ENCODE measurements around the gene NKX2-3.

Gene NKX2-3

DNA sequence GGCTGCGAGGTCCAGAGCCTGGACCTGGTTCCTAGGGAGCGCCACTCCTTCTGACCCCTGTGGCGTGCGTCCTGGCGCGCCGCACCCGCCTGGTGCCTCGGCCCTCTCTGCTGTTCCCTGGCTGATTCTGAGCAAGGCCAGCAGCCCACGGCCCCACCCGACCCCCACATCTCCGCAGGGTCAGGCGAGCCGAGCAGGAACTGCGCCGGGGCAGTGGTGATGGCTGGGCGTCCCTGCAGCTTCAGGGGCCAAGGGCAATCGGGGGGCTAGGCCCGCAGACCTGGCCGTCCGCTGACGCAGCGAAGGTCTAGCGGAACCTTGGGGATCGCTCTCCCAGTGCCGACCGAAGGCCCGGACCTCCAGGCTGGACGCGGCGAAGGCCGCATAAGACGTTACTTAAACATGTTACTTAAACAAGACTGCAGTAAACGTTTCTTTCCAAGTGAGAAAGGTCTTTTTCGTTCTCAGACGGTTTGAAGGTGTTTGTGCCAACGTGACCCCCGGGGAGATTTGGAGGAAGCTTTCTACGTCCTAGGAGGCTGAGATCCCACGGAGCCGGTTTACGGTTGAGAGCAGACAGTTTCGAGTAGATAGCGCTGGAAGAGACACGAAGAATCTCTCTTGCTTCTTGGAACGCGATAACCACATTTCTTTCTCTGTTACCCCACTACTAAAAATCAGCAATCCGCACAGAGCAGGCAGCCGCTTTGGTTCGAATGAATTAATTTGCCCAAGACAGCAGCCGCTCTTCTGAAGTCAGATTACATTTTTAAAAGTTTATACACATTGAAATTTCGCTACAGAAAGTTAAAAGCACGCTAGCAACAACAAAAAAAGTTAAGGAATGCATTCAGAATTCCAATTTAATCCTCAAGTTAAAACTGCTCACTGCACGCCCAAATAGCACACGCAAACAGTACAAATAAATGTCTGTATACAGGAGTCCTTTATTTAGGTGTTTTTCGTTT, 4.9 kb upstream of the NKX2-3 start:
- DNase-seq = no peak

DNA sequence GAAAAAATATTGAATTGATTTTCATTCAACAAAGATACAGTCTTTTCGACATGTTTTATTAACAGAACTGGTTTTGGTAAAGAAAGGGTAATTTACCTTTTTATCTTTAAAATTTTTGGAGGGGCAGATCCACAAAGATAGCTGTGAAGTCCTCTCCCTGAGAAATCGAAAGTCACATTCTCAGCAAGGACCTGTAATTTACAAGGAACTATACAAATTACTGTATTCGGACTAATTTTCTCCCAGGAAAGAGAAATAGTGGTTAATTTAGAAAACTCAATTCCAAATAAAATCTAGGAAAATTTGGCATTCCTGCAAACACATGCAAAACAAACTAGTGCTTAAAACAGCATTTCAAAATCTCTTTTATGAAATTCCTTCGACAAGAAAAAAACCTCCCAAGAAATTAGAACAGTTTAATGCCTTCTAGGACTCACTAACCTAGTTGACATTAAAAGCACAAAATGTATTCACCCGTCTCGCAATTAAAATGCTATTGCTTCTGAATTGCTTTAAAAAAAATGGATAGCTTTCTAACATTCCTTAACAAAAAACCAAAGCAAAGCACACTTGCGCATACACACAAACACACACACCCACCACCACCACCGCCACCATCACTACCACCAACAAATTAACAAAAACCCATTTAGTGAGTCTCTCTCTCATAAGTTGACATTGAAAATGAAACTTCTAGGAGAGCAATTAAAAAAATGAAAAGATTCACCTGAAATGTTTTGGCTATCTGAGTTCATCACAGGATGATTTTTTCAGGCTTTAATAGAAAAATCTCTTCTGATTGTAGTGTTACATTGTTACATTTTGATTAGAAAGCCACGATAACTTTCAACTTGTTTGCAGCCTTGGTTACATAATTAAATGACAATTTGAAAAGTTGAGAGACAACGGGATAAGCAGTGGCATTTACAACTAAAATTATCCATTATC, 4.0 kb upstream of the NKX2-3 start:
- no peak for DNase-seq

GRCh38 chr10:99529591-99530107, 3.1 kb upstream of the NKX2-3 start:
- DNase-seq = no peak

GRCh38 chr10:99530108-99531025, 2.4 kb upstream of the NKX2-3 start:
- DNase-seq = no peak

DNA sequence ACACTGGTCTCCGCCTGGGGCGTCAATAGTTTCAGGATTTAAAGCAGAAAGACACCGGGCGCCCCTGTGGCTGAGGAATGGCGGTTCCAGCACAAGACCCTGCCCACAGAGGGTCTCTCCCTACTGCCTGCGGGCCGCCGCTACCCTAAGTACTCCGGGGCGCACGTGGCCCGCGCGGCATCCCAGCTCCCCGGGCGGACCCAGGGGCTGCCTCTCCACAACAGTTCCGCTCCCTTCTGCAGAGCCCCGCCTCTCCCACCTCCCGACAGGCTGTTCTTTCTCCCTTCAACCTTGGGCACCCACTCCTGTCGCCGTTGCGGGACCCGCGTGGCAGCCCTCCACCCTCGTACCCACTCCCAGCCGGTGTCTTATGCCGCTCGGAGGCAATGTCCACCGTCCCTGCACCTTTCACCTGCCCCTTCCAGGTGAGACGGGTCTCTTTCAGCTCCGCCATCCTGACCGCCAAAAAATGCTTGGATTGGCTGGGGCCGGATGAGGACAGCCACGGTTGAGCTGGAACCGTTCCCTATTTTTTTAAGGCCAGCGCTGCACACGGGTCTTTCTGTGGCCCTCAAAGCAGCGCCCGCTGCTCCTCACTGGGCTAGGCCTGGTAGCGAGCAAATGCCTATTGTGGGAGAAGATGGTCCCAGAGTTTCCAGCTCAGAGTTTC, 1.6 kb upstream of the NKX2-3 start:
- no peak for DNase-seq

- no peak for DNase-seq
Observed at GRCh38 chr10:99531696-99532593, 797 bp upstream of the NKX2-3 start.

DNA sequence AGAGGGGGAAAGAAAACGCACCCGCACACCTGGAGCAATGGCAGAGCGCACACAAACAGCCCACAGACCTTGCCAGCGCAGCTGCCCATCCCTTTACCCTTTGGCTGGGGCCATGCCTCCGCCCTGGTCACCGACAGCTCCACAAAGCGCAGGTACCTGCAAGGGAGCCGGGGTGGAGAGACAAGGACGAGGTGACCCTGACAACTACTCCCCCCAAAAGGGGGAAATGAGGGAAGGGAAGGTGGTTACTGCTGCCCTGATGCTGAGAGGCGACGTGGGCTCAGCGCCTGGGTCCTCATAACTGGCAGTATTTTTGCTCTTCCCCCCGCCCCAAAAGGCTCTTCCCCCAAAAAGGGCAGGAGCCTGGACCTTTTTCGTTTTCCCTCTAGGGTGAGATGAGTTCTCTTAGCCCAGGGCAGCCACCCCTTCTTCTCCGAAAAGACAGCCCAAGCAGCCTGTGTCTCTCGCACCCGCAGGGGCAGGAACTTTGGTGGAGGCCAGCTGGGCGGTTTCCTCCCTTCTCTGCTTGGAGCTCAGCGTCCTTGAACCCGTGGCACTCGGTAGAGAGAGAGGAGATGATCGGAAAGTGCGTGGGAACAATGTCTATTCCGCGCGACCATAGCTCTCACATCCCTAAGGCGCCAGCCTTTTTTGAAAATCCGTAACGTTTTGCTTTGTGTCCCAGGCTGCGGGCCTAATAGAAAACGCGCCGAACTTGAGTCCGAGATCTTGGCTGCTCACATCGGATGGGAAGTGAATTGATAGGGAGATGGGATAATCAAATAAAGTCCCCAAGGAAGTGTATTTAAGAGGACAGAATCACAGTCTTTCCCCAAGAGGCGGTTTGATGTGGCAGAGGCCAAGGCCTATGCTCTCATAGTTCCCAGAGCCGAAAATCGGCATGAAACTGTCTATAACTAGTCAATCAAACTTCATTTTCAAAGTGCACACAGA, 1.0 kb downstream of the NKX2-3 start:
- no peak for DNase-seq

GRCh38 chr10:99534450-99534938, 1.8 kb downstream of the NKX2-3 start:
- DNase-seq = no peak

GRCh38 chr10:99534939-99535763, 2.4 kb downstream of the NKX2-3 start:
- DNase-seq = no peak

GRCh38 chr10:99535764-99536337, 3.1 kb downstream of the NKX2-3 start:
- DNase-seq = no peak

DNA sequence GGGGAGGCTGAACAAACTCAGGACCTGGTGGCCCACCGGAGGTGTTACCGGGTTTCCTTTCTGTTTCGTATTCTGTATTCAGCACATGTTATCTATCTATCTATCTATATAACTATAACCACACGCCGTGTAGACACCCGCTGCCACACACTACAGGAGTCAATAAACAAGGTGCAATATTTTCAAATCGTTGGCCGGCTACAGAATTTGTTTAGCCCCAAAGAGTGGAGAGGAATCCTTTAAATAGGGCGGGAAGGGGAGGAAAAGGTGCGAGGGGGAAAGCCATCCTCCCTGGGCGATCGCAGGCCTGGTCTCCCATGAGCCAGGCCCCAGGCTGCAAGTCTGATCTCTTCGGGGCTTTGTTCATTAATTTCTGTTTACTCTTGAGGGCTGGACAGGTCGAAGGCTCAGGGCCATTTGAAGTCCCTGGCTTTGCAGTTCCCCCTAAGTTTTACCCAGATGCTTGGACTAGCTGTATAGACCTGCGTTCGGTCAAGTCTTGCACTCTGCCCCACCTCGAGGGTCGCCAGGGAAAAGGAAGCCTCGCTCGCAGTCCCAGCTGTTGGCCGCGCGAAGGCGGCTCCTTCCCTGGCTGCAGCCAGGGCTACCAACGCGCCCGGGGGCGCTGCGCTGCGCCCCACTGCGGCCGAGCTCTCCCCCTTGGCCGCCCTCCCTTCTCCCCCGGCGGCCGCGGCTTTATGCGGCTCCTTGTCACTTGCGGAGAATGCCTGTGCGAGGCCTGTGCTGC, 3.8 kb downstream of the NKX2-3 start:
- DNase-seq = no peak

DNA sequence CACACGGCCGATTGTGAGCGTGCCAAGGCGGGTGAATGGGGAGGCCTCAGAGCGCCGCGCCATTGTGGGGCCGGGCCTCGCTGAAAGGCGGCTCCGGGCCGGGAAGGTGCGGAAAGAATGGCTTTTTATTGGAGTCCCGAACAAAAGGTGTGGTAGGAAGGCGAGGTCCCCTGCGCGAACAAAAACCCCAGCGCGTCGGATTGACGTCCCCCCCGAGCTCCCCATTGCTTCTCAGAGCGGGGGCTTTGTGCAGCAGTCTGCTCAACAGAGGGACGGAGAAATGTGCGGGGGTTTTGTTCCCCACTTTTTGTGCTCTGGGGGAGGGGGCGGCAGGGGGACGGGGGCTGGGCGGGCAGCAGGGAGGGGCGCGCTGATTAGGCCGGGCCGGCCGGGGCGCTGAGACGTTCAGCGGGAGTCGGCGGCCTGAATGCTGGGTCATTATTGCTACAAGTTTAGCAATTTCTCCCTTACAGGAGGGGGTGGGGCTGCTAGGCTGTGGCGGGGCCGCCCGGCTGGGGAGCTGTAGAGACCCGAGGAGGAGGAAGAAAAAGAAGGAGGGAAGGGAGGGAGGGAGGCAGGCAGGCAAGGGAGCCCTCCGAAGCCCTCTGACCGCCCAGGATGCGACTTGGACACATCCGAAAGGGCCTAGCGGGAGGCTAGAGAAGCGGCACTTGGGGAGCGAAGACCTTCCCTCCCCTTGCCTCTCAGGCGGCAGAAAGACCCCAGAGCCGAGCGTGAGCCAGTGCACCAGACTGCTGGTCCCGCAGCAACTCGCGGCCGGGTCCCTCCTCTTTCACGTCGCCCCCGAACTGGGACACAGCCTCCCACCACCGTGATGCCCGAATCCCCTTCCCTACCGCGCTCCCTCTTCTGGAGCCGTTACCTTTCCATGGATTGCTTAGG, 4.6 kb downstream of the NKX2-3 start:
- no peak for DNase-seq

GRCh38 chr10:99537989-99538917, 5.5 kb downstream of the NKX2-3 start:
- DNase-seq = no peak

GRCh38 chr10:99539120-99539519, 6.4 kb downstream of the NKX2-3 start:
- no peak for DNase-seq

DNA sequence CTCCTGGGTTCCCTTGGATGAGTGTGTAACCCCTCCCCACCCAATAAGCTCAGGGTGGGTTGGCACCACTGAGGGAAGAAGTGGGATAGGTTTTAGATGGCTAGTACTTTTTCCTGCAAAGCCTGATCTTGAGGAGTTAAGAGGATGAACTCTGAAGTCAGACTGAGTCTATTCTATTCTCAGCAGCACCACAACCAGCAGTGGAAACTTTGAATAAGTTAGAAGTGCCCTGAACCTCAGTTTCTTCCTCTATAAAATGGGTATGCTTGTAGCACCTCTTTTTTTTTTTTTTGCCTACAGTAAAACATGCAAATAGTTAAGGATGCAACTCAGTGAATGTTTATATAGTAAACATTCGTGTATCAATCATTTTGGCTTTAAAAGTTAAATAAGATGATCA, 7.1 kb downstream of the NKX2-3 start:
- DNase-seq = no peak
